ENCODE results near the gene SYNE4. TPM values are rescaled to one million over a fixed set of nuclear protein-coding genes. Genes with fewer than 3 reads are reported as not detected.
"Not testable (repeated sequence)": the region's sequence is repeated elsewhere in the genome, so short reads cannot be mapped to it uniquely, and the experiment has no call there.

SYNE4 gene
- total and polyA plus RNA-seq, 2 donors from 2014 or later = 7.0 to 15.7 TPM

- H3K4me3 ChIP-seq (ENCODE audit: low read length in 3 of 3) = no peak overlapping the region
- intact Hi-C loops (cut with DNase I) = no loop called here
- no peak for TF ChIP-seq CTCF (IDR thresholded peaks at IDR 0.05; ENCODE audit: borderline replicate concordance, extremely low read depth, insufficient read depth)
- DNase-seq = no peak
- no peaks in the 10 kb centered on the region for H3K27me3 ChIP-seq (ENCODE audit: control insufficient read depth, insufficient read depth, low read length)
- H3K9me3 ChIP-seq (ENCODE audit: control insufficient read depth in 2 of 3, insufficient read depth in 1 of 3, low read length in 3 of 3) = no peaks in the 10 kb centered on the region
- H3K4me1 ChIP-seq (ENCODE audit: control insufficient read depth in 2 of 3, insufficient read depth in 2 of 3, low read depth in 1 of 3, low read length in 3 of 3) = no peaks in the 10 kb centered on the region
- no peak for FAIRE-seq
- H3K27ac ChIP-seq (ENCODE audit: low read depth in 2 of 2, low read length in 2 of 2) = no peak overlapping the region
- H3K9ac ChIP-seq (ENCODE audit: low read length in 3 of 3) = no peak overlapping the region
- no peaks in the 10 kb centered on the region for H3K36me3 ChIP-seq (ENCODE audit: control insufficient read depth in 2 of 3, insufficient read depth in 3 of 3, low read length in 3 of 3)
Observed at GRCh38 chr19:35986111-35986510, 22.5 kb downstream of the SYNE4 start.

- H3K27me3 ChIP-seq (ENCODE audit: control insufficient read depth, insufficient read depth, low read length) = no peaks in the 10 kb centered on the region
- no peaks in the 10 kb centered on the region for H3K36me3 ChIP-seq (ENCODE audit: control insufficient read depth in 2 of 3, insufficient read depth in 3 of 3, low read length in 3 of 3)
- intact Hi-C loops (cut with DNase I) = no loop called here
Observed at GRCh38 chr19:35983177-35983576, 25.4 kb downstream of the SYNE4 start.

GRCh38 chr19:35980997-35981396 lies 27.6 kb downstream of the SYNE4 start:
- H3K27me3 ChIP-seq (ENCODE audit: control insufficient read depth, insufficient read depth, low read length); H3K27ac ChIP-seq (ENCODE audit: low read depth in 2 of 2, low read length in 2 of 2); H3K36me3 ChIP-seq (ENCODE audit: control insufficient read depth in 2 of 3, insufficient read depth in 3 of 3, low read length in 3 of 3); H3K4me1 ChIP-seq (ENCODE audit: control insufficient read depth in 2 of 3, insufficient read depth in 2 of 3, low read depth in 1 of 3, low read length in 3 of 3); intact Hi-C loops (cut with DNase I); H3K4me3 ChIP-seq (ENCODE audit: low read length in 3 of 3); H3K9me3 ChIP-seq (ENCODE audit: control insufficient read depth in 2 of 3, insufficient read depth in 1 of 3, low read length in 3 of 3); H3K9ac ChIP-seq (ENCODE audit: low read length in 3 of 3); FAIRE-seq; DNase-seq: not testable (repeated sequence)

More at GRCh38 chr19:35983177-35983576, 25.4 kb downstream of the SYNE4 start:
- DNase-seq (no peak), FAIRE-seq (no peak)
- H3K4me1 ChIP-seq (ENCODE audit: control insufficient read depth in 2 of 3, insufficient read depth in 2 of 3, low read depth in 1 of 3, low read length in 3 of 3) = no peaks in the 10 kb centered on the region
- no peak overlapping the region for H3K4me3 ChIP-seq (ENCODE audit: low read length in 3 of 3)
- no peak overlapping the region for H3K9ac ChIP-seq (ENCODE audit: low read length in 3 of 3)
- no peak for TF ChIP-seq CTCF (IDR thresholded peaks at IDR 0.05; ENCODE audit: borderline replicate concordance, extremely low read depth, insufficient read depth)
- H3K9me3 ChIP-seq (ENCODE audit: control insufficient read depth in 2 of 3, insufficient read depth in 1 of 3, low read length in 3 of 3) = no peaks in the 10 kb centered on the region
- H3K27ac ChIP-seq (ENCODE audit: low read depth in 2 of 2, low read length in 2 of 2) = no peak overlapping the region

GRCh38 chr19:35978832-35979365 lies 29.7 kb downstream of the SYNE4 start:
- intact Hi-C loops (cut with DNase I) = no loop called here
- no peak for TF ChIP-seq CTCF (IDR thresholded peaks at IDR 0.05; ENCODE audit: borderline replicate concordance, extremely low read depth, insufficient read depth)
- no peak for FAIRE-seq
- no peak overlapping the region for H3K9ac ChIP-seq (ENCODE audit: low read length in 3 of 3)
- no peaks in the 10 kb centered on the region for H3K27me3 ChIP-seq (ENCODE audit: control insufficient read depth, insufficient read depth, low read length)
- H3K9me3 ChIP-seq (ENCODE audit: control insufficient read depth in 2 of 3, insufficient read depth in 1 of 3, low read length in 3 of 3) = no peaks in the 10 kb centered on the region
- H3K4me1 ChIP-seq (ENCODE audit: control insufficient read depth in 2 of 3, insufficient read depth in 2 of 3, low read depth in 1 of 3, low read length in 3 of 3) = no peaks in the 10 kb centered on the region
- no peaks in the 10 kb centered on the region for H3K36me3 ChIP-seq (ENCODE audit: control insufficient read depth in 2 of 3, insufficient read depth in 3 of 3, low read length in 3 of 3)
- no peak overlapping the region for H3K27ac ChIP-seq (ENCODE audit: low read depth in 2 of 2, low read length in 2 of 2)
- H3K4me3 ChIP-seq (ENCODE audit: low read length in 3 of 3) = no peak overlapping the region
- DNase-seq = no peak
